Pancreas (tissue), 10 donors: ENCODE data around the gene SWT1. TPM values are rescaled to one million over a fixed set of nuclear protein-coding genes. Genes with fewer than 3 reads are reported as not detected.
"Not testable (repeated sequence)": the region's sequence is repeated elsewhere in the genome, so short reads cannot be mapped to it uniquely, and the experiment has no call there.

ENCODE experiments used
- ATAC-seq, 4 donors: fragments of 200-7000 bp; cut with Tn5 transposase; one replicate each; pipeline versions ENCODE4 v1.8.0 to v1.9.1; 2020; ENCODE audit warnings: mild to moderate bottlenecking in 4 of 4, moderate library complexity in 4 of 4
- DNase-seq, 6 donors: peaks; one replicate each; pipeline ENCODE4 v3.0.0-alpha.2; 2020
- FAIRE-seq: peaks from 2 replicates; lab custom pipeline; 2012; peaks lifted over from hg19 to GRCh38; lab: Jason Lieb, UNC
- H3K27ac ChIP-seq, 4 donors: fragments of 200-600 bp; sonication (generic); 1 replicate in 3 of 4; 2 replicates in 1 of 4; pipeline versions ENCODE4 v1.5.0 to v1.8.0; 2020
- H3K27me3 ChIP-seq, 4 donors: fragments of 200-600 bp; one replicate each; pipeline ENCODE4 v1.8.0; 2021
- H3K36me3 ChIP-seq, 3 donors: fragments of 200-600 bp; sonication (generic) in 1 of 3; one replicate each; pipeline versions ENCODE4 v1.5.0 to v1.8.0; 2020 to 2021
- H3K4me1 ChIP-seq, 3 donors: fragments of 200-600 bp; one replicate each; pipeline ENCODE4 v1.8.0; 2021
- H3K4me3 ChIP-seq, 4 donors: fragments of 200-600 bp; sonication (generic) in 2 of 4; one replicate each; pipeline versions ENCODE4 v1.5.0 to v1.8.0; 2020 to 2021
- H3K9me3 ChIP-seq, 4 donors: fragments of 200-600 bp; one replicate each; pipeline ENCODE4 v1.8.0; 2021
- CTCF ChIP-seq, 4 donors: fragments of 200-600 bp; sonication (generic) in 3 of 4; IDR thresholded peaks; one replicate each; pipeline versions ENCODE4 v1.5.0 to v1.8.0; 2021; ENCODE audit warnings: antibody characterized with exemption in 4 of 4
- WGBS, 2 donors: extraction: QIAGEN DNeasy Blood & Tissue Kit; methylation state at CpG; one replicate each; pipeline ENCODE4 v1.1.7; 2013; 5-methylcytosine and 5-hydroxymethylcytosine counted together
- intact Hi-C, 3 donors: fragments of 100-400 bp; cut with DNase I; formaldehyde crosslinking; loops; one replicate each; pipeline versions ENCODE4 v1.11.1 to v1.14.2; 2022
- polyA plus RNA-seq, 2 donors: library from polyadenylated mRNA; stranded (reverse); fragments of 200-250 nt; gene quantifications; one replicate each; pipeline ENCODE4 v1.2.3, GENCODE V29; 2013
- total RNA-seq, 6 donors: library from RNA; stranded (reverse); fragmentation: NEBNext Ultra II Directional in 4 of 6; extraction: Animal tissue kit (Norgen Biotek cat#: 25700) in 4 of 6; gene quantifications; one replicate each; pipeline versions ENCODE4 v1.2.1 to v1.2.4, GENCODE V29; 2021 to 2023
- donor health status: healthy with polysubstance abuse.
- donor health status: DM: no; HTN: no; CAD: no; lungs with moderate emphysema.
- donor health status: DM: no; HTN: no; CAD: no.
- donor health status: control.
- donor health status: control.
- donor health status: Bipolar disorder and iron deficiency.
- donor health status: DM: yes; HTN: yes; CAD: no.
- donor health status: DM: no; HTN: no; CAD: no.
- donor health status: DM: no; HTN: no; CAD: no.
- donor health status: DM: yes; HTN: yes; CAD: no.

SWT1 gene
- total and polyA plus RNA-seq, 8 donors, result 2.5 to 9.3 (median 8.4) TPM

GRCh38 chr1:185200889-185201288 lies 43.9 kb downstream of the SWT1 start:
- H3K4me1 ChIP-seq, result no peaks in the 10 kb centered on the region
- no peak overlapping the region for H3K4me3 ChIP-seq
- no peaks in the 10 kb centered on the region for H3K27me3 ChIP-seq
- DNase-seq (no peak), FAIRE-seq (no peak), ATAC-seq (no peak)
- TF ChIP-seq CTCF (IDR thresholded peaks at IDR 0.05), result no peak
- no peaks in the 10 kb centered on the region for H3K9me3 ChIP-seq
- peaks cover 0 to 4% (median 0%) of the 10 kb centered on the region in 3 donors for H3K36me3 ChIP-seq
- H3K27ac ChIP-seq, result no peak overlapping the region
- intact Hi-C loops, result no loop called here
- 96 to 98% methylated on average over 8 of the region's 8 CpGs for WGBS, 2 donors

GRCh38 chr1:185207170-185207569 lies 50.2 kb downstream of the SWT1 start:
- no peaks in the 10 kb centered on the region for H3K4me1 ChIP-seq
- H3K4me3 ChIP-seq, result no peak overlapping the region
- no peaks in the 10 kb centered on the region for H3K27me3 ChIP-seq
- FAIRE-seq (no peak), DNase-seq (no peak), ATAC-seq (no peak)
- no peak for TF ChIP-seq CTCF (IDR thresholded peaks at IDR 0.05)
- intact Hi-C loops, result no loop called here
- H3K9me3 ChIP-seq, result no peaks in the 10 kb centered on the region
- H3K27ac ChIP-seq, result no peak overlapping the region
- H3K36me3 ChIP-seq, result peaks cover 0 to 4% (median 0%) of the 10 kb centered on the region in 3 donors

- Histone ChIP-seq H3K4me3 (no peak overlapping the region), H3K36me3 (peaks cover 0 to under 1% (median 0%) of the 10 kb centered on the region in 3 donors), H3K27me3 (no peaks in the 10 kb centered on the region), H3K4me1 (no peaks in the 10 kb centered on the region), H3K27ac (no peak overlapping the region), H3K9me3 (no peaks in the 10 kb centered on the region)
- ATAC-seq (no peak), FAIRE-seq (no peak), DNase-seq (no peak)
- 90 to 93% methylated on average over 3 of the region's 3 CpGs for WGBS, 2 donors
- intact Hi-C loops, result no loop called here
- no peak for TF ChIP-seq CTCF (IDR thresholded peaks at IDR 0.05)
Observed at GRCh38 chr1:185207980-185208602, 51.1 kb downstream of the SWT1 start.

- Histone ChIP-seq H3K4me3 (no peak overlapping the region), H3K4me1 (no peaks in the 10 kb centered on the region), H3K27me3 (no peaks in the 10 kb centered on the region), H3K36me3 (no peaks in the 10 kb centered on the region), H3K9me3 (no peaks in the 10 kb centered on the region), H3K27ac (no peak overlapping the region)
- 79 to 86% methylated on average over 5 of the region's 5 CpGs for WGBS, 2 donors
- ATAC-seq (no peak), FAIRE-seq (no peak), DNase-seq (no peak)
- TF ChIP-seq CTCF (IDR thresholded peaks at IDR 0.05), result no peak
- intact Hi-C loops, result no loop called here
Observed at GRCh38 chr1:185208626-185209180, 51.7 kb downstream of the SWT1 start.

- FAIRE-seq, H3K4me1 ChIP-seq, ATAC-seq, H3K9me3 ChIP-seq, H3K27me3 ChIP-seq, H3K36me3 ChIP-seq, H3K4me3 ChIP-seq, H3K27ac ChIP-seq, DNase-seq, intact Hi-C loops: not testable (repeated sequence)
- 98 to 100% methylated on average over 1 of the region's 1 CpG for WGBS, 2 donors
Observed at GRCh38 chr1:185209357-185209756, 52.4 kb downstream of the SWT1 start.
